Measurements from ENCODE around the gene CYP4F22. TPM values are rescaled to one million over a fixed set of nuclear protein-coding genes. Genes with fewer than 3 reads are reported as not detected.

The CYP4F22 gene
- polyA plus RNA-seq, 3 donors, result 0.08 to 1.1 (median 0.33) TPM

DNA sequence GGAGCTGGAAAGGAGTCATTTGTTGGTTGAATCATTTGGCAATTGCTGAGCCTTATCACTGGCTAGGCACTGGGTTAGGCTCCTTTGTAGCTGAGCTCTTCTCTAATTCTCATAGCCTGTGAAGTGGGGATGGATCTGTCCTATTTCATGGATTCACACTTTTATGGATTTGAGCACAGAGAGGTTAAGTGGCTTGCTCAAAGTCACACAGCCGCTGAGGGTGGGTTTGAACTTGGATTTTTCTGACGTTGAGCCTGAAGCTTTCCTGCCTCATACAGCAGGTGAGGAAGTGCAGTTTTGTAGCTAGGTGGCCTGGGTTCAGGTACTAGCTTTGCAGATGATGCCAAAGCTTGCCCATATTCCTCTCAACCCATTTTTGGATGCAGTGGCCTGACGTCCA lies 19.4 kb downstream of the CYP4F22 start:
- no peak for DNase-seq
- peaks cover 17 to 18% of the 10 kb centered on the region in 2 donors for H3K4me1 ChIP-seq (ENCODE audit: control insufficient read depth in 1 of 2, insufficient read depth in 2 of 2, low read length in 2 of 2)
- H3K36me3 Mint-ChIP-seq, result peaks cover 0 to 3% of the 10 kb centered on the region in 2 donors
- TF ChIP-seq, protein P1, sequence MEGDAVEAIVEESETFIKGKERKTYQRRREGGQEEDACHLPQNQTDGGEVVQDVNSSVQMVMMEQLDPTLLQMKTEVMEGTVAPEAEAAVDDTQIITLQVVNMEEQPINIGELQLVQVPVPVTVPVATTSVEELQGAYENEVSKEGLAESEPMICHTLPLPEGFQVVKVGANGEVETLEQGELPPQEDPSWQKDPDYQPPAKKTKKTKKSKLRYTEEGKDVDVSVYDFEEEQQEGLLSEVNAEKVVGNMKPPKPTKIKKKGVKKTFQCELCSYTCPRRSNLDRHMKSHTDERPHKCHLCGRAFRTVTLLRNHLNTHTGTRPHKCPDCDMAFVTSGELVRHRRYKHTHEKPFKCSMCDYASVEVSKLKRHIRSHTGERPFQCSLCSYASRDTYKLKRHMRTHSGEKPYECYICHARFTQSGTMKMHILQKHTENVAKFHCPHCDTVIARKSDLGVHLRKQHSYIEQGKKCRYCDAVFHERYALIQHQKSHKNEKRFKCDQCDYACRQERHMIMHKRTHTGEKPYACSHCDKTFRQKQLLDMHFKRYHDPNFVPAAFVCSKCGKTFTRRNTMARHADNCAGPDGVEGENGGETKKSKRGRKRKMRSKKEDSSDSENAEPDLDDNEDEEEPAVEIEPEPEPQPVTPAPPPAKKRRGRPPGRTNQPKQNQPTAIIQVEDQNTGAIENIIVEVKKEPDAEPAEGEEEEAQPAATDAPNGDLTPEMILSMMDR (IDR thresholded peaks at IDR 0.05), result no peak
- H3K4me3 Mint-ChIP-seq, result no peak overlapping the region
- WGBS (ENCODE audit: insufficient coverage), result 74% methylated on average over 3 of the region's 3 CpGs
- no peaks in the 10 kb centered on the region for H3K36me3 ChIP-seq (replicated peaks in 1 of 2; ENCODE audit: control insufficient read depth in 1 of 2, insufficient read depth in 2 of 2, low read length in 2 of 2)
- H3K79me2 ChIP-seq (ENCODE audit: insufficient read depth, low read length), result no peaks in the 10 kb centered on the region
- H3K27me3 ChIP-seq (ENCODE audit: control insufficient read depth in 2 of 2, insufficient read depth in 2 of 2, low read length in 2 of 2), result no peaks in the 10 kb centered on the region
- H4K20me1 ChIP-seq (ENCODE audit: insufficient read depth, low read length), result no peaks in the 10 kb centered on the region
- H3K27ac ChIP-seq (ENCODE audit: low read depth in 1 of 2, low read length in 2 of 2), result no peak overlapping the region
- H3K9me3 ChIP-seq (replicated peaks in 1 of 2; ENCODE audit: control insufficient read depth in 1 of 2, insufficient read depth in 1 of 2, low read length in 2 of 2), result peaks cover 15 to 19% of the 10 kb centered on the region in 2 donors
- no peak overlapping the region for H3K4me3 ChIP-seq (replicated peaks in 1 of 3; ENCODE audit: low read depth in 2 of 3, low read length in 3 of 3)
- H3K27me3 Mint-ChIP-seq (ENCODE audit: low read depth in 3 of 3), result peaks cover 4 to 12% (median 5%) of the 10 kb centered on the region in 3 donors
- peak overlapping the region in 1 of 7 donors; percentile 72 for H3K27ac Mint-ChIP-seq
- H3K9me3 Mint-ChIP-seq, result peaks cover 12 to 27% (median 20%) of the 10 kb centered on the region in 7 donors
- peaks cover 18% of the 10 kb centered on the region for H3K4me1 Mint-ChIP-seq
- H2AFZ ChIP-seq (ENCODE audit: insufficient read depth, low read depth, low read length, poor library complexity, severe bottlenecking), result no peak overlapping the region
- H3K4me2 ChIP-seq (replicated peaks; ENCODE audit: extremely low read depth, low read length, poor library complexity, severe bottlenecking), result no peak overlapping the region
- intact Hi-C loops (cut with micrococcal nuclease), result no loop called here
- no peak overlapping the region for H3K9ac ChIP-seq (ENCODE audit: insufficient read depth, low read length, poor library complexity, severe bottlenecking)

DNA sequence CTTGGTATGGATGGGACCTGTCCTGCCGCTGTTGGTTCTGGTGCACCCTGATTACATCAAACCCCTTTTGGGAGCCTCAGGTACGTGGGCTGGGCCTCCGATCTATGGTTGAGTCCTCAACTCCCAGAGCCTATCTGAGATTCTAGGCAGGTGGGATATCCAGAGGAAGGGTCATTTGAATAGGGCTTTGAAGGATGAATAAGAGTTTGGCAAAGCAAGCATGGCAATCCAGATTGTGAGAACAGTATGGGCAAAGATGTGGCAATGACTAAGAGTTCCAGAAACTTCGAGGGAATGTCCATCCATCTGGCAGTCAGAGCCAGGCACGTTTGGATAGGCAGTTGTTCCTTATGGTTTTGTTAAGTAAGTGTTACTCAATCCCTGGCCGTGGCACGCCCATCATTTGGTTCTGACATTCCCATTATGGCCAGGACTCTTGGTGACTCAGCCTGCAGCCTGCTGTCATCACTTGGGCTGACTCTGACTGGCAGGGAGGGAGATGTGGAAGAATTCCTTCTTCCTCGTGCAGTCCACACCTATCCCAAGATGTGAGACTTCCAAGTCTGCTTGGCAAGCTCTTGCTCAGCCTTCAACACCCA lies 21.5 kb downstream of the CYP4F22 start:
- Histone ChIP-seq H3K36me3 (replicated peaks in 1 of 2; ENCODE audit: control insufficient read depth in 1 of 2, insufficient read depth in 2 of 2, low read length in 2 of 2) (no peaks in the 10 kb centered on the region), H2AFZ (ENCODE audit: insufficient read depth, low read depth, low read length, poor library complexity, severe bottlenecking) (no peak overlapping the region), H3K4me2 (replicated peaks; ENCODE audit: extremely low read depth, low read length, poor library complexity, severe bottlenecking) (no peak overlapping the region), H3K79me2 (ENCODE audit: insufficient read depth, low read length) (no peaks in the 10 kb centered on the region), H3K27ac (ENCODE audit: low read depth in 1 of 2, low read length in 2 of 2) (no peak overlapping the region), H3K9me3 (replicated peaks in 1 of 2; ENCODE audit: control insufficient read depth in 1 of 2, insufficient read depth in 1 of 2, low read length in 2 of 2) (peaks cover 15 to 19% of the 10 kb centered on the region in 2 donors), H3K27me3 (ENCODE audit: control insufficient read depth in 2 of 2, insufficient read depth in 2 of 2, low read length in 2 of 2) (no peaks in the 10 kb centered on the region), H3K4me3 (replicated peaks in 1 of 3; ENCODE audit: low read depth in 2 of 3, low read length in 3 of 3) (no peak overlapping the region), H3K9ac (ENCODE audit: insufficient read depth, low read length, poor library complexity, severe bottlenecking) (no peak overlapping the region), H3K4me1 (ENCODE audit: control insufficient read depth in 1 of 2, insufficient read depth in 2 of 2, low read length in 2 of 2) (peaks cover 32 to 40% of the 10 kb centered on the region in 2 donors), H4K20me1 (ENCODE audit: insufficient read depth, low read length) (no peaks in the 10 kb centered on the region)
- peaks cover 3 to 5% (median 4%) of the 10 kb centered on the region in 3 donors for H3K27me3 Mint-ChIP-seq (ENCODE audit: low read depth in 3 of 3)
- TF ChIP-seq, protein P1 (IDR thresholded peaks at IDR 0.05), result no peak
- WGBS (ENCODE audit: insufficient coverage), result 74% methylated on average over 7 of the region's 8 CpGs
- H3K9me3 Mint-ChIP-seq, result peaks cover 12 to 23% (median 20%) of the 10 kb centered on the region in 7 donors
- peaks cover 0 to 3% of the 10 kb centered on the region in 2 donors for H3K36me3 Mint-ChIP-seq
- H3K4me1 Mint-ChIP-seq, result peaks cover 38% of the 10 kb centered on the region
- H3K4me3 Mint-ChIP-seq, result no peak overlapping the region
- DNase-seq, result peak in 1 of 3 donors; percentile 58
- peak overlapping the region in 2 of 7 donors; percentile 13 to 19 for H3K27ac Mint-ChIP-seq
- intact Hi-C loops (cut with micrococcal nuclease), result no loop called here

Data from CD14-positive monocyte (primary cell).